ENCODE results near the gene EYS. TPM values are rescaled to one million over a fixed set of nuclear protein-coding genes. Genes with fewer than 3 reads are reported as not detected.
"Not testable (repeated sequence)": the region's sequence is repeated elsewhere in the genome, so short reads cannot be mapped to it uniquely, and the experiment has no call there.

The EYS gene
- total and polyA plus RNA-seq, 5 donors from 2014 or later: 0.03 to 0.09 (median 0.05) TPM; not detected in 1

GRCh38 chr6:65631711-65632110 is 75.3 kb downstream of the EYS start:
- no peak for DNase-seq
- H3K27me3 Mint-ChIP-seq: no peaks in the 10 kb centered on the region
- H3K27ac ChIP-seq (ENCODE audit: insufficient read depth, low read length, poor library complexity, severe bottlenecking): no peak overlapping the region
- ATAC-seq (ENCODE audit: low read depth in 2 of 2): no peak
- H3K9me3 ChIP-seq (ENCODE audit: control insufficient read depth in 2 of 2, low read length in 2 of 2): peaks cover 0 to 5% of the 10 kb centered on the region in 2 experiments
- H3K27ac Mint-ChIP-seq: no peak overlapping the region
- no peaks in the 10 kb centered on the region for H3K27me3 ChIP-seq (ENCODE audit: control insufficient read depth, insufficient read depth, low read length)
- no peaks in the 10 kb centered on the region for H3K4me1 ChIP-seq (ENCODE audit: control insufficient read depth, insufficient read depth, low read length, poor library complexity, severe bottlenecking)
- H3K9me3 Mint-ChIP-seq: peaks cover 0 to 31% (median 3%) of the 10 kb centered on the region in 7 donors
- no peaks in the 10 kb centered on the region for H3K36me3 ChIP-seq (ENCODE audit: control insufficient read depth, insufficient read depth, low read length)
- H3K4me3 Mint-ChIP-seq: no peak overlapping the region
- H3K36me3 Mint-ChIP-seq: no peaks in the 10 kb centered on the region
- no peak overlapping the region for H3K4me3 ChIP-seq (ENCODE audit: low read depth, low read length)
- no peaks in the 10 kb centered on the region for H3K4me1 Mint-ChIP-seq

GRCh38 chr6:65627434-65627999 is 79.5 kb downstream of the EYS start:
- ATAC-seq (ENCODE audit: low read depth in 2 of 2); H3K4me1 Mint-ChIP-seq; H3K4me3 ChIP-seq (ENCODE audit: low read depth, low read length); H3K36me3 Mint-ChIP-seq; H3K27me3 ChIP-seq (ENCODE audit: control insufficient read depth, insufficient read depth, low read length); H3K36me3 ChIP-seq (ENCODE audit: control insufficient read depth, insufficient read depth, low read length); DNase-seq; H3K27ac Mint-ChIP-seq; H3K27ac ChIP-seq (ENCODE audit: insufficient read depth, low read length, poor library complexity, severe bottlenecking); H3K4me1 ChIP-seq (ENCODE audit: control insufficient read depth, insufficient read depth, low read length, poor library complexity, severe bottlenecking); H3K4me3 Mint-ChIP-seq; H3K27me3 Mint-ChIP-seq; H3K9me3 ChIP-seq (ENCODE audit: control insufficient read depth in 2 of 2, low read length in 2 of 2): not testable (repeated sequence)
- H3K9me3 Mint-ChIP-seq: peaks cover 0 to 28% (median 5%) of the 10 kb centered on the region in 7 donors

GRCh38 chr6:65627015-65627414 is 80.0 kb downstream of the EYS start:
- Histone ChIP-seq H3K27me3 (ENCODE audit: control insufficient read depth, insufficient read depth, low read length) (no peaks in the 10 kb centered on the region), H3K27ac (ENCODE audit: insufficient read depth, low read length, poor library complexity, severe bottlenecking) (no peak overlapping the region), H3K36me3 (ENCODE audit: control insufficient read depth, insufficient read depth, low read length) (no peaks in the 10 kb centered on the region), H3K4me1 (ENCODE audit: control insufficient read depth, insufficient read depth, low read length, poor library complexity, severe bottlenecking) (no peaks in the 10 kb centered on the region), H3K9me3 (ENCODE audit: control insufficient read depth in 2 of 2, low read length in 2 of 2) (peaks cover 0 to 5% of the 10 kb centered on the region in 2 experiments), H3K4me3 (ENCODE audit: low read depth, low read length) (no peak overlapping the region)
- Mint-ChIP-seq H3K36me3 (no peaks in the 10 kb centered on the region), H3K9me3 (peaks cover 0 to 28% (median 5%) of the 10 kb centered on the region in 7 donors), H3K27me3 (no peaks in the 10 kb centered on the region), H3K4me3 (no peak overlapping the region), H3K27ac (no peak overlapping the region), H3K4me1 (no peaks in the 10 kb centered on the region)
- ATAC-seq (ENCODE audit: low read depth in 2 of 2) (no peak), DNase-seq (no peak)

DNA sequence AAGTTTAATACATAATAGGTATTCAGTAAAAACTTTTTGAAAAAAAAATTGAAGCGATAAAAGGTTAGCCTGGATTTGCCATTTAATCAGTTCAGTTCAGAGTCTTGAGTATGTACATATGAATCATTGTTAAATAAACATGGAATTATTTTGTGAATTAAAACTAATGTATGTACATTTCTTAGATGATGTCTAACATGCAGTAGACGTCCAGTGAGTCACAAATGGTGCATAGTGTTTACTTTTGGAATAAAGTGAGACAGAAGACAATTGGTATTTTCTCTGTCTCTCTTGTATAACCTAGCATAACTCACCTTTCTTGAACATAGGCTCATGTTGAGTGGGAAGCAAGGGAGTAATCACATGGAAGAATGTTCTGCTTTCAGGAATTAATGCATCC is 83.5 kb downstream of the EYS start:
- Histone ChIP-seq H3K4me3 (ENCODE audit: low read depth, low read length) (no peak overlapping the region), H3K9me3 (ENCODE audit: control insufficient read depth in 2 of 2, low read length in 2 of 2) (no peaks in the 10 kb centered on the region), H3K36me3 (ENCODE audit: control insufficient read depth, insufficient read depth, low read length) (no peaks in the 10 kb centered on the region), H3K27me3 (ENCODE audit: control insufficient read depth, insufficient read depth, low read length) (no peaks in the 10 kb centered on the region), H3K4me1 (ENCODE audit: control insufficient read depth, insufficient read depth, low read length, poor library complexity, severe bottlenecking) (no peaks in the 10 kb centered on the region), H3K27ac (ENCODE audit: insufficient read depth, low read length, poor library complexity, severe bottlenecking) (no peak overlapping the region)
- no peak overlapping the region for H3K4me3 Mint-ChIP-seq
- H3K27me3 Mint-ChIP-seq: no peaks in the 10 kb centered on the region
- peaks cover 0 to 13% (median 5%) of the 10 kb centered on the region in 7 donors for H3K9me3 Mint-ChIP-seq
- H3K4me1 Mint-ChIP-seq: no peaks in the 10 kb centered on the region
- no peaks in the 10 kb centered on the region for H3K36me3 Mint-ChIP-seq
- no peak overlapping the region for H3K27ac Mint-ChIP-seq
- no peak for ATAC-seq (ENCODE audit: low read depth in 2 of 2)
- DNase-seq: no peak

DNA sequence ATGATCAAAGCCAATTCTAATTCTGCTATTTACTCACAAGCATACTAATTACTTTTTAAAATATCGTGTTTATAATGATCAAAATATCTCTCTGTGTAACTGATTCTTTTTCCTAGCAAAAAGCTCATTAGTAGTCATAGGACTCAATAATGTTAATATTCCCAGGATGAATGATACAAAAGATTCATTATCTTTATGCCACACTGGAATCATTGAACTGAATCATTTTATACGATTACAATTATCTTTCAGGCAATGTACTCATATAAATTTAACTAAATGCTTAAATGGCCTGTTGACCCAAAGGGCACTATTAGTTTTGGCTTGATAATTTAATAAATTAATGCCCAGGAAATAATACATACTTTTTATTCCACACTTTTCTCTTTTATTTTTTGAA is 96.3 kb downstream of the EYS start:
- peaks cover 0 to 4% (median 0%) of the 10 kb centered on the region in 7 donors for H3K9me3 Mint-ChIP-seq
- H3K27me3 Mint-ChIP-seq: no peaks in the 10 kb centered on the region
- H3K4me3 Mint-ChIP-seq: no peak overlapping the region
- H3K36me3 Mint-ChIP-seq: no peaks in the 10 kb centered on the region
- DNase-seq (no peak), ATAC-seq (ENCODE audit: low read depth in 2 of 2) (no peak)
- peaks cover 0 to 1% of the 10 kb centered on the region in 2 experiments for H3K9me3 ChIP-seq (ENCODE audit: control insufficient read depth in 2 of 2, low read length in 2 of 2)
- H3K4me3 ChIP-seq (ENCODE audit: low read depth, low read length): no peak overlapping the region
- no peak overlapping the region for H3K27ac Mint-ChIP-seq
- no peak overlapping the region for H3K27ac ChIP-seq (ENCODE audit: insufficient read depth, low read length, poor library complexity, severe bottlenecking)
- H3K27me3 ChIP-seq (ENCODE audit: control insufficient read depth, insufficient read depth, low read length): no peaks in the 10 kb centered on the region
- no peaks in the 10 kb centered on the region for H3K36me3 ChIP-seq (ENCODE audit: control insufficient read depth, insufficient read depth, low read length)
- H3K4me1 Mint-ChIP-seq: no peaks in the 10 kb centered on the region
- no peaks in the 10 kb centered on the region for H3K4me1 ChIP-seq (ENCODE audit: control insufficient read depth, insufficient read depth, low read length, poor library complexity, severe bottlenecking)

GRCh38 chr6:65595540-65595939 is 111.5 kb downstream of the EYS start:
- Mint-ChIP-seq H3K36me3 (no peaks in the 10 kb centered on the region), H3K9me3 (peaks cover 0 to 14% (median 0%) of the 10 kb centered on the region in 7 donors), H3K4me3 (no peak overlapping the region), H3K4me1 (no peaks in the 10 kb centered on the region), H3K27me3 (no peaks in the 10 kb centered on the region), H3K27ac (no peak overlapping the region)
- H3K4me3 ChIP-seq (ENCODE audit: low read depth, low read length): no peak overlapping the region
- H3K27ac ChIP-seq (ENCODE audit: insufficient read depth, low read length, poor library complexity, severe bottlenecking): no peak overlapping the region
- H3K36me3 ChIP-seq (ENCODE audit: control insufficient read depth, insufficient read depth, low read length): no peaks in the 10 kb centered on the region
- H3K9me3 ChIP-seq (ENCODE audit: control insufficient read depth in 2 of 2, low read length in 2 of 2): no peaks in the 10 kb centered on the region
- ATAC-seq (ENCODE audit: low read depth in 2 of 2) (no peak), DNase-seq (no peak)
- H3K4me1 ChIP-seq (ENCODE audit: control insufficient read depth, insufficient read depth, low read length, poor library complexity, severe bottlenecking): no peaks in the 10 kb centered on the region
- H3K27me3 ChIP-seq (ENCODE audit: control insufficient read depth, insufficient read depth, low read length): no peaks in the 10 kb centered on the region

DNA sequence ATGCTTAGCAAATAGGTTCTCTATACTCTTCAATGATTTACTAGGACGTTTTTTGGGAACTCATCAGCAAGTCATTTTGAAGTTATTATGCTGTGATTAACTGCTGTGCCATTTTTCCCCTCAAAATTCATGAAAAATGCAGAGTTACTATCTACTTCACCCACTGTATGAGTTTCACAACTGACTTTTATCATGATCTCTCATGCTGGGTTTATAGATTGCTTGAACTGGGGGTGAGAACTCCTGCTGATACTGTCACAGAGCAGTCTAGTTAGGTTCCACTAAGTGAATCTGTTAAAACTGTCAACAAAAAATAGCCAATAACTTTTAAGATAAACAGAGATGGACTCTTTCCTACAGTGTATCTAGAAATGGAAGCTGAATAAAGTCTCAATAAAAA is 136.7 kb downstream of the EYS start:
- Mint-ChIP-seq H3K4me3 (no peak overlapping the region), H3K9me3 (peaks cover 0 to 23% (median 7%) of the 10 kb centered on the region in 7 donors), H3K27ac (no peak overlapping the region), H3K27me3 (no peaks in the 10 kb centered on the region), H3K36me3 (no peaks in the 10 kb centered on the region), H3K4me1 (no peaks in the 10 kb centered on the region)
- H3K27me3 ChIP-seq (ENCODE audit: control insufficient read depth, insufficient read depth, low read length): no peaks in the 10 kb centered on the region
- no peak overlapping the region for H3K27ac ChIP-seq (ENCODE audit: insufficient read depth, low read length, poor library complexity, severe bottlenecking)
- no peak for ATAC-seq (ENCODE audit: low read depth in 2 of 2)
- no peaks in the 10 kb centered on the region for H3K36me3 ChIP-seq (ENCODE audit: control insufficient read depth, insufficient read depth, low read length)
- H3K4me3 ChIP-seq (ENCODE audit: low read depth, low read length): no peak overlapping the region
- DNase-seq: no peak
- H3K4me1 ChIP-seq (ENCODE audit: control insufficient read depth, insufficient read depth, low read length, poor library complexity, severe bottlenecking): no peaks in the 10 kb centered on the region
- H3K9me3 ChIP-seq (ENCODE audit: control insufficient read depth in 2 of 2, low read length in 2 of 2): peaks cover 0 to 11% of the 10 kb centered on the region in 2 experiments

GRCh38 chr6:65569505-65569904 is 137.5 kb downstream of the EYS start:
- H3K27me3 ChIP-seq (ENCODE audit: control insufficient read depth, insufficient read depth, low read length): no peaks in the 10 kb centered on the region
- no peak overlapping the region for H3K4me3 ChIP-seq (ENCODE audit: low read depth, low read length)
- DNase-seq (no peak), ATAC-seq (ENCODE audit: low read depth in 2 of 2) (no peak)
- Mint-ChIP-seq H3K4me1 (no peaks in the 10 kb centered on the region), H3K9me3 (peaks cover 0 to 22% (median 7%) of the 10 kb centered on the region in 7 donors), H3K27ac (no peak overlapping the region), H3K36me3 (no peaks in the 10 kb centered on the region), H3K27me3 (no peaks in the 10 kb centered on the region), H3K4me3 (no peak overlapping the region)
- H3K4me1 ChIP-seq (ENCODE audit: control insufficient read depth, insufficient read depth, low read length, poor library complexity, severe bottlenecking): no peaks in the 10 kb centered on the region
- no peak overlapping the region for H3K27ac ChIP-seq (ENCODE audit: insufficient read depth, low read length, poor library complexity, severe bottlenecking)
- peaks cover 0 to 11% of the 10 kb centered on the region in 2 experiments for H3K9me3 ChIP-seq (ENCODE audit: control insufficient read depth in 2 of 2, low read length in 2 of 2)
- no peaks in the 10 kb centered on the region for H3K36me3 ChIP-seq (ENCODE audit: control insufficient read depth, insufficient read depth, low read length)
